ENCODE results near the gene BMP8B. TPM values are rescaled to one million over a fixed set of nuclear protein-coding genes. Genes with fewer than 3 reads are reported as not detected.
A peak's percentile ranks its signal among the peaks of the same experiment; 100 is the strongest.

The BMP8B gene
- total and polyA plus RNA-seq, 2 of the 8 experiments (the other 6 are each of a cell fraction or from before 2014, with no cell fraction given), result 0.37 to 0.50 TPM

GRCh38 chr1:39729842-39730241 is 58.8 kb downstream of the BMP8B start:
- no peak overlapping the region for H2BK15ac ChIP-seq (ENCODE audit: low read length)
- 60% methylated on average over 4 of the region's 4 CpGs; no CpG with 5 or more reads in 1 of the 2 experiments for WGBS, 2 experiments (ENCODE audit: extremely low coverage in 1 of 2, insufficient coverage in 1 of 2, insufficient read length in 1 of 2, insufficient replicate concordance in 2 of 2, low coverage in 1 of 2, low lambda C conversion rate in 2 of 2, missing lambda C conversion rate in 1 of 2)
- no peaks in the 10 kb centered on the region for H4K20me1 ChIP-seq (replicated peaks in 1 of 2; ENCODE audit: control insufficient read depth in 1 of 2, insufficient read depth in 2 of 2, low read length in 2 of 2)
- no peak overlapping the region for H2BK12ac ChIP-seq (ENCODE audit: low read depth, low read length)
- no peak overlapping the region for H2BK120ac ChIP-seq (replicated peaks; ENCODE audit: low read depth, low read length)
- DNase-seq (ENCODE audit: low read depth in 1 of 2, low spot score in 2 of 2) (no peak), FAIRE-seq (peak; percentile 13)
- no peak overlapping the region for H3K14ac ChIP-seq (ENCODE audit: insufficient read length)
- no peak overlapping the region for H3K18ac ChIP-seq (ENCODE audit: extremely low read depth, low read length)
- no peak overlapping the region for H4K5ac ChIP-seq (ENCODE audit: insufficient read length, low read depth, low read length)
- no peak overlapping the region for H2AK5ac ChIP-seq (ENCODE audit: low read depth, low read length)
- H3K4me3 ChIP-seq (ENCODE audit: extremely low read depth in 1 of 4, insufficient read depth in 2 of 4, low read depth in 3 of 4, low read length in 4 of 4), result no peak overlapping the region
- no peaks in the 10 kb centered on the region for H3K79me2 ChIP-seq (ENCODE audit: control insufficient read depth in 1 of 2, insufficient read depth in 2 of 2, low read length in 2 of 2)
- no peak overlapping the region for H4K8ac ChIP-seq (ENCODE audit: extremely low read depth, insufficient read depth, low read length)
- H3K23ac ChIP-seq (ENCODE audit: insufficient read length), result no peak overlapping the region
- H3K9me3 ChIP-seq (ENCODE audit: insufficient read depth in 2 of 2, low read depth in 1 of 2, low read length in 1 of 2), result no peaks in the 10 kb centered on the region
- H2BK5ac ChIP-seq (ENCODE audit: low read depth, low read length), result no peak overlapping the region
- H3K27ac ChIP-seq (ENCODE audit: low read depth, low read length), result no peak overlapping the region
- no peak overlapping the region for H3K9ac ChIP-seq (replicated peaks in 1 of 4; ENCODE audit: extremely low read depth in 1 of 4, low read depth in 3 of 4, low read length in 3 of 4)
- ChIA-PET CTCF (ENCODE audit: partially characterized antibody) (interaction anchor here (0.9 to 1.7 kb wide), 3 partner anchors 28 to 102 kb away, joined by 3 to 8 read pairs (median 4); partner anchors contain the start of gene NT5C1A), POLR2A (ENCODE audit: partially characterized antibody) (no interaction called here)
- H3K23me2 ChIP-seq (ENCODE audit: low read depth, low read length), result no peaks in the 10 kb centered on the region
- no peaks in the 10 kb centered on the region for H3K4me1 ChIP-seq (replicated peaks in 1 of 4; ENCODE audit: control insufficient read depth in 3 of 4, insufficient read depth in 4 of 4, low read length in 3 of 4)
- no peaks in the 10 kb centered on the region for H3K79me1 ChIP-seq (ENCODE audit: low read depth, low read length)
- H2BK20ac ChIP-seq (ENCODE audit: low read length), result no peak overlapping the region
- no peak overlapping the region for H2AFZ ChIP-seq (ENCODE audit: low read length)
- H3K36me3 ChIP-seq (ENCODE audit: control insufficient read depth in 2 of 4, insufficient read depth in 4 of 4, low read length in 3 of 4), result no peaks in the 10 kb centered on the region
- H3K4ac ChIP-seq (replicated peaks; ENCODE audit: insufficient read length, low read depth, low read length), result no peak overlapping the region
- H3K56ac ChIP-seq (replicated peaks; ENCODE audit: insufficient read length, low read depth, low read length), result no peak overlapping the region
- peaks cover 5 to 64% (median 41%) of the 10 kb centered on the region in 4 experiments for H3K27me3 ChIP-seq (replicated peaks in 1 of 4; ENCODE audit: control insufficient read depth in 3 of 4, extremely low read depth in 1 of 4, insufficient read depth in 3 of 4, low read length in 3 of 4)
- no peak overlapping the region for H4K91ac ChIP-seq (replicated peaks; ENCODE audit: insufficient read length, low read length)
- no peak overlapping the region for H3K4me2 ChIP-seq (ENCODE audit: insufficient read depth in 1 of 2, low read depth in 2 of 2, low read length in 2 of 2)
- TF ChIP-seq BRCA1 (IDR thresholded peaks at IDR 0.05; ENCODE audit: low read depth, low read length), result no peak
- TF ChIP-seq POLR2A (IDR thresholded peaks at IDR 0.05; ENCODE audit: control extremely low read depth in 1 of 2, low read depth in 2 of 2, low read length in 2 of 2), result no peak
- TF ChIP-seq PHF8 (conservative IDR thresholded peaks at IDR 0.05; ENCODE audit: low read depth, low read length), result no peak
- no peak for TF ChIP-seq JUND (IDR thresholded peaks at IDR 0.05; ENCODE audit: low read length)
- TF ChIP-seq SIRT6 (IDR thresholded peaks at IDR 0.05; ENCODE audit: low read length), result no peak
- TF ChIP-seq CBX5 (IDR thresholded peaks at IDR 0.05; ENCODE audit: low read depth, low read length), result no peak
- TF ChIP-seq, protein P1, sequence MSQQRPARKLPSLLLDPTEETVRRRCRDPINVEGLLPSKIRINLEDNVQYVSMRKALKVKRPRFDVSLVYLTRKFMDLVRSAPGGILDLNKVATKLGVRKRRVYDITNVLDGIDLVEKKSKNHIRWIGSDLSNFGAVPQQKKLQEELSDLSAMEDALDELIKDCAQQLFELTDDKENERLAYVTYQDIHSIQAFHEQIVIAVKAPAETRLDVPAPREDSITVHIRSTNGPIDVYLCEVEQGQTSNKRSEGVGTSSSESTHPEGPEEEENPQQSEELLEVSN (IDR thresholded peaks at IDR 0.05), result no peak
- no peak for TF ChIP-seq RBBP5 (IDR thresholded peaks at IDR 0.05; ENCODE audit: borderline replicate concordance, low read depth, low read length)
- no peak for TF ChIP-seq GABPA (IDR thresholded peaks at IDR 0.05; ENCODE audit: borderline replicate concordance, insufficient read depth, low read length)
- TF ChIP-seq CTBP2 (IDR thresholded peaks at IDR 0.05; ENCODE audit: borderline replicate concordance, insufficient read depth, insufficient read length, low read length), result no peak
- no peak for TF ChIP-seq USF2 (IDR thresholded peaks at IDR 0.05; ENCODE audit: low read length)
- no peak for TF ChIP-seq RXRA (IDR thresholded peaks at IDR 0.05; ENCODE audit: insufficient read depth, low read depth, low read length)
- TF ChIP-seq HDAC2 (IDR thresholded peaks at IDR 0.05; ENCODE audit: borderline replicate concordance in 1 of 2, low read depth in 2 of 2, low read length in 2 of 2), result no peak
